Measurements from ENCODE around the gene CCDC39. TPM values are rescaled to one million over a fixed set of nuclear protein-coding genes. Genes with fewer than 3 reads are reported as not detected.

The CCDC39 gene
- polyA plus RNA-seq, 3 donors: not detected

GRCh38 chr3:180661444-180661843, 17.8 kb downstream of the CCDC39 start:
- Mint-ChIP-seq H3K27ac (no peak overlapping the region), H3K27me3 (ENCODE audit: low read depth in 3 of 3) (peaks cover under 1 to 5% (median 3%) of the 10 kb centered on the region in 3 donors), H3K4me3 (no peak overlapping the region), H3K9me3 (no peaks in the 10 kb centered on the region), H3K4me1 (no peaks in the 10 kb centered on the region), H3K36me3 (no peaks in the 10 kb centered on the region)
- Histone ChIP-seq H3K36me3 (replicated peaks in 1 of 2; ENCODE audit: control insufficient read depth in 1 of 2, insufficient read depth in 2 of 2, low read length in 2 of 2) (no peaks in the 10 kb centered on the region), H4K20me1 (ENCODE audit: insufficient read depth, low read length) (no peaks in the 10 kb centered on the region), H3K9ac (ENCODE audit: insufficient read depth, low read length, poor library complexity, severe bottlenecking) (no peak overlapping the region), H3K9me3 (replicated peaks in 1 of 2; ENCODE audit: control insufficient read depth in 1 of 2, insufficient read depth in 1 of 2, low read length in 2 of 2) (no peaks in the 10 kb centered on the region), H3K79me2 (ENCODE audit: insufficient read depth, low read length) (no peaks in the 10 kb centered on the region), H3K4me1 (ENCODE audit: control insufficient read depth in 1 of 2, insufficient read depth in 2 of 2, low read length in 2 of 2) (no peaks in the 10 kb centered on the region), H3K27me3 (ENCODE audit: control insufficient read depth in 2 of 2, insufficient read depth in 2 of 2, low read length in 2 of 2) (no peaks in the 10 kb centered on the region), H2AFZ (ENCODE audit: insufficient read depth, low read depth, low read length, poor library complexity, severe bottlenecking) (no peak overlapping the region), H3K4me3 (replicated peaks in 1 of 3; ENCODE audit: low read depth in 2 of 3, low read length in 3 of 3) (no peak overlapping the region), H3K4me2 (replicated peaks; ENCODE audit: extremely low read depth, low read length, poor library complexity, severe bottlenecking) (no peak overlapping the region), H3K27ac (ENCODE audit: low read depth in 1 of 2, low read length in 2 of 2) (no peak overlapping the region)
- no peak for TF ChIP-seq CTCF (IDR thresholded peaks at IDR 0.05)
- intact Hi-C loops (cut with micrococcal nuclease): no loop called here
- no CpG with 5 or more reads among the region's 2 CpGs for WGBS (ENCODE audit: insufficient coverage)
- DNase-seq: no peak

GRCh38 chr3:180657094-180657493, 22.2 kb downstream of the CCDC39 start:
- Histone ChIP-seq H3K9me3 (replicated peaks in 1 of 2; ENCODE audit: control insufficient read depth in 1 of 2, insufficient read depth in 1 of 2, low read length in 2 of 2) (no peaks in the 10 kb centered on the region), H3K36me3 (replicated peaks in 1 of 2; ENCODE audit: control insufficient read depth in 1 of 2, insufficient read depth in 2 of 2, low read length in 2 of 2) (no peaks in the 10 kb centered on the region), H3K79me2 (ENCODE audit: insufficient read depth, low read length) (no peaks in the 10 kb centered on the region), H3K27me3 (ENCODE audit: control insufficient read depth in 2 of 2, insufficient read depth in 2 of 2, low read length in 2 of 2) (no peaks in the 10 kb centered on the region), H3K4me2 (replicated peaks; ENCODE audit: extremely low read depth, low read length, poor library complexity, severe bottlenecking) (no peak overlapping the region), H4K20me1 (ENCODE audit: insufficient read depth, low read length) (no peaks in the 10 kb centered on the region), H3K4me1 (ENCODE audit: control insufficient read depth in 1 of 2, insufficient read depth in 2 of 2, low read length in 2 of 2) (no peaks in the 10 kb centered on the region), H3K4me3 (replicated peaks in 1 of 3; ENCODE audit: low read depth in 2 of 3, low read length in 3 of 3) (no peak overlapping the region), H3K9ac (ENCODE audit: insufficient read depth, low read length, poor library complexity, severe bottlenecking) (no peak overlapping the region), H2AFZ (ENCODE audit: insufficient read depth, low read depth, low read length, poor library complexity, severe bottlenecking) (no peak overlapping the region), H3K27ac (ENCODE audit: low read depth in 1 of 2, low read length in 2 of 2) (no peak overlapping the region)
- H3K27ac Mint-ChIP-seq: no peak overlapping the region
- DNase-seq: no peak
- H3K9me3 Mint-ChIP-seq: peaks cover 0 to 2% (median 0%) of the 10 kb centered on the region in 7 donors
- no peak overlapping the region for H3K4me3 Mint-ChIP-seq
- H3K36me3 Mint-ChIP-seq: no peaks in the 10 kb centered on the region
- intact Hi-C loops (cut with micrococcal nuclease): no loop called here
- peaks cover 2 to 11% (median 8%) of the 10 kb centered on the region in 3 donors for H3K27me3 Mint-ChIP-seq (ENCODE audit: low read depth in 3 of 3)
- TF ChIP-seq CTCF (IDR thresholded peaks at IDR 0.05): no peak
- no peaks in the 10 kb centered on the region for H3K4me1 Mint-ChIP-seq
- WGBS (ENCODE audit: insufficient coverage): 75% methylated on average over 1 of the region's 4 CpGs

All from CD14-positive monocyte (primary cell).